DND-41 (cell line): ENCODE results near the gene MAGI1.

Source experiments
- EZH2 ChIP-seq: IDR thresholded peaks from 3 replicates; pipeline ENCODE4 v1.6.1; 2012; ENCODE audit warnings: borderline replicate concordance, low read depth, mild to moderate bottlenecking, moderate library complexity, low read length, inconsistent platforms; ENCODE audit not compliant: severe bottlenecking
- TF ChIP-seq, protein P1 (sequence below): IDR thresholded peaks from 2 replicates; pipeline ENCODE4 v1.5.1; 2012; ENCODE audit warnings: borderline replicate concordance, low read length, moderate library complexity, mild to moderate bottlenecking; ENCODE audit not compliant: poor library complexity, severe bottlenecking; ENCODE audit errors: extremely low read depth

DNA sequence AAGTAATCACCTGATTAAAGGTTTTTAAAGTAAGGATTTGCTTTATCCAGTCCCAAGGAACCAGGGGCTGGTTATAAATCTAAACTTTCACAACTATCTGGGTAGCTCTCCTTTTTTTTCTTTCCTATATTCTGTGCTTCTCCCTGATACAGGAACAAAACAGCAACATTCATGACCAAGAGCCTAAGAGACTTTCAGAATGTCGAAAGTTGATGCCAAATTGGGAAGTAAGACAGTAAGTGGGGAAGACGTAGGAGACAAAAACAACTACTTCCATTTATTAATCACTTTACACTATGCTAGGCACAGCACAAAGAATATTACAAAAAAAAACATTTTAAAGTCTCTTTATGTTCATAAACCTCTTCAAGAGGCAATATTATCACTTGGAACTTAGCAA, 211.6 kb downstream of the MAGI1 start:
- TF ChIP-seq, protein P1, sequence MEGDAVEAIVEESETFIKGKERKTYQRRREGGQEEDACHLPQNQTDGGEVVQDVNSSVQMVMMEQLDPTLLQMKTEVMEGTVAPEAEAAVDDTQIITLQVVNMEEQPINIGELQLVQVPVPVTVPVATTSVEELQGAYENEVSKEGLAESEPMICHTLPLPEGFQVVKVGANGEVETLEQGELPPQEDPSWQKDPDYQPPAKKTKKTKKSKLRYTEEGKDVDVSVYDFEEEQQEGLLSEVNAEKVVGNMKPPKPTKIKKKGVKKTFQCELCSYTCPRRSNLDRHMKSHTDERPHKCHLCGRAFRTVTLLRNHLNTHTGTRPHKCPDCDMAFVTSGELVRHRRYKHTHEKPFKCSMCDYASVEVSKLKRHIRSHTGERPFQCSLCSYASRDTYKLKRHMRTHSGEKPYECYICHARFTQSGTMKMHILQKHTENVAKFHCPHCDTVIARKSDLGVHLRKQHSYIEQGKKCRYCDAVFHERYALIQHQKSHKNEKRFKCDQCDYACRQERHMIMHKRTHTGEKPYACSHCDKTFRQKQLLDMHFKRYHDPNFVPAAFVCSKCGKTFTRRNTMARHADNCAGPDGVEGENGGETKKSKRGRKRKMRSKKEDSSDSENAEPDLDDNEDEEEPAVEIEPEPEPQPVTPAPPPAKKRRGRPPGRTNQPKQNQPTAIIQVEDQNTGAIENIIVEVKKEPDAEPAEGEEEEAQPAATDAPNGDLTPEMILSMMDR = no peak
- TF ChIP-seq EZH2 = no peak
